Osteoblast (primary cell): Measurements from ENCODE around the gene CPNE6. TPM values are rescaled to one million over a fixed set of nuclear protein-coding genes. Genes with fewer than 3 reads are reported as not detected.

Experiments used
- DNase-seq: peaks from one replicate; pipeline ENCODE4 v3.0.0; 2011; ENCODE audit warnings: low spot score, mixed read lengths; ENCODE audit not compliant: insufficient read length; ENCODE audit errors: missing footprints
- H2AFZ ChIP-seq: 2 replicates; pipeline ENCODE4 v1.6.0; 2011; ENCODE audit warnings: mild to moderate bottlenecking, low read length
- H3K27ac ChIP-seq: 2 replicates; pipeline ENCODE4 v1.5.1; 2011; ENCODE audit warnings: mild to moderate bottlenecking, low read depth, low read length, moderate library complexity
- H3K27me3 ChIP-seq: 2 replicates; pipeline ENCODE4 v1.6.0; 2012; ENCODE audit warnings: mild to moderate bottlenecking, control low read depth, inconsistent platforms, low read length, moderate library complexity; ENCODE audit not compliant: insufficient read depth
- H3K36me3 ChIP-seq: 2 replicates; pipeline ENCODE4 v1.5.1; 2011; ENCODE audit warnings: mild to moderate bottlenecking, low read length, control low read depth, moderate library complexity; ENCODE audit not compliant: insufficient read depth
- H3K4me1 ChIP-seq: 2 replicates; pipeline ENCODE4 v1.5.1; 2011; ENCODE audit warnings: mild to moderate bottlenecking, low read length, control low read depth, moderate library complexity; ENCODE audit not compliant: insufficient read depth
- H3K4me2 ChIP-seq: 2 replicates; pipeline ENCODE4 v1.6.0; 2011; ENCODE audit warnings: mild to moderate bottlenecking, low read length; ENCODE audit not compliant: insufficient read depth
- H3K4me3 ChIP-seq: fragments of 200-600 bp; sonication (generic); 3 replicates; pipeline ENCODE4 v1.5.1; 2012; ENCODE audit warnings: mild to moderate bottlenecking, low read length, inconsistent platforms; ENCODE audit not compliant: insufficient read depth
- H3K79me2 ChIP-seq: 2 replicates; pipeline ENCODE4 v1.6.0; 2012; ENCODE audit warnings: mild to moderate bottlenecking, low read length, control low read depth, inconsistent platforms; ENCODE audit not compliant: insufficient read depth
- H3K9me3 ChIP-seq: 2 replicates; pipeline ENCODE4 v1.5.1; 2011; ENCODE audit warnings: low read depth, low read length, control low read depth
- H4K20me1 ChIP-seq: 2 replicates; pipeline ENCODE4 v1.6.0; 2012; ENCODE audit warnings: mild to moderate bottlenecking, low read length, control low read depth; ENCODE audit not compliant: insufficient read depth
- CTCF ChIP-seq: IDR thresholded peaks from 2 replicates; pipeline ENCODE4 v1.5.1; 2011; ENCODE audit warnings: mild to moderate bottlenecking, low read depth, low read length, moderate library complexity; ENCODE audit errors: extremely low read depth
- total RNA-seq: library from RNA; depleted of rRNA; stranded (reverse); fragments of >200 nt; gene quantifications from 2 replicates; pipeline ENCODE4 v1.2.3, GENCODE V29; 2012

The CPNE6 gene
- total RNA-seq, 1 donor, result not detected

GRCh38 chr14:24075485-24076301 is 4.3 kb downstream of the CPNE6 start:
- Histone ChIP-seq H3K9me3 (no peaks in the 10 kb centered on the region), H3K4me3 (no peak overlapping the region), H3K79me2 (no peaks in the 10 kb centered on the region), H3K4me2 (no peak overlapping the region), H3K27ac (no peak overlapping the region), H3K4me1 (peaks cover 1% of the 10 kb centered on the region), H3K36me3 (no peaks in the 10 kb centered on the region), H2AFZ (no peak overlapping the region), H4K20me1 (no peaks in the 10 kb centered on the region), H3K27me3 (peaks cover 20% of the 10 kb centered on the region)
- no peak for DNase-seq
- no peak for TF ChIP-seq CTCF

- H2AFZ ChIP-seq, result no peak overlapping the region
- H3K9me3 ChIP-seq, result no peaks in the 10 kb centered on the region
- no peak overlapping the region for H3K4me3 ChIP-seq
- DNase-seq, result no peak
- H3K27ac ChIP-seq, result no peak overlapping the region
- H3K36me3 ChIP-seq, result no peaks in the 10 kb centered on the region
- peaks cover 25% of the 10 kb centered on the region for H3K27me3 ChIP-seq
- no peaks in the 10 kb centered on the region for H4K20me1 ChIP-seq
- H3K4me2 ChIP-seq, result no peak overlapping the region
- no peaks in the 10 kb centered on the region for H3K79me2 ChIP-seq
- no peak for TF ChIP-seq CTCF
- H3K4me1 ChIP-seq, result peaks cover 5% of the 10 kb centered on the region
These were observed 4.9 kb downstream of the CPNE6 start for GRCh38 chr14:24076302-24076601.

GRCh38 chr14:24077086-24077485 is 5.7 kb downstream of the CPNE6 start:
- DNase-seq, result no peak
- H3K36me3 ChIP-seq, result no peaks in the 10 kb centered on the region
- no peak overlapping the region for H3K4me3 ChIP-seq
- H3K4me2 ChIP-seq, result no peak overlapping the region
- H3K79me2 ChIP-seq, result no peaks in the 10 kb centered on the region
- no peak for TF ChIP-seq CTCF
- no peak overlapping the region for H3K27ac ChIP-seq
- H4K20me1 ChIP-seq, result no peaks in the 10 kb centered on the region
- peaks cover 5% of the 10 kb centered on the region for H3K4me1 ChIP-seq
- no peaks in the 10 kb centered on the region for H3K9me3 ChIP-seq
- peaks cover 33% of the 10 kb centered on the region for H3K27me3 ChIP-seq
- no peak overlapping the region for H2AFZ ChIP-seq

- peaks cover 5% of the 10 kb centered on the region for H3K4me1 ChIP-seq
- H3K4me3 ChIP-seq, result no peak overlapping the region
- DNase-seq, result no peak
- no peaks in the 10 kb centered on the region for H3K9me3 ChIP-seq
- no peaks in the 10 kb centered on the region for H4K20me1 ChIP-seq
- TF ChIP-seq CTCF, result no peak
- H3K27me3 ChIP-seq, result peaks cover 39% of the 10 kb centered on the region
- no peak overlapping the region for H3K4me2 ChIP-seq
- H3K36me3 ChIP-seq, result no peaks in the 10 kb centered on the region
- no peak overlapping the region for H2AFZ ChIP-seq
- H3K27ac ChIP-seq, result no peak overlapping the region
- H3K79me2 ChIP-seq, result no peaks in the 10 kb centered on the region
These were observed 6.8 kb downstream of the CPNE6 start for GRCh38 chr14:24078146-24078545.
